Natural killer cell treated with Interleukin-12 subunit alpha and Interleukin-12 subunit beta and Interleukin-15 and Interleukin-18, amount 100 ng/mL, for 72 hours (primary cell): ENCODE measurements around the gene RPRD1A. TPM values are rescaled to one million over a fixed set of nuclear protein-coding genes. Genes with fewer than 3 reads are reported as not detected.

Experiments used
- ATAC-seq, 2 donors: fragments of 150-1000 bp; cut with Tn5 transposase in 1 of 2; sonication (Bioruptor Pico), chemical (Tn5 transposase) in 1 of 2; 2 replicates each; pipeline ENCODE4 v1.10.0; 2021
- DNase-seq: peaks from one replicate; pipeline ENCODE4 v3.0.0; 2022; ENCODE audit warnings: low spot score
- H3K27ac Mint-ChIP-seq, 2 donors: 1 replicate in 1 of 2; 2 replicates in 1 of 2; pipeline ENCODE4 v1.8.0; 2022; ENCODE audit warnings: mixed read lengths in 2 of 2, mild to moderate bottlenecking in 1 of 2, moderate library complexity in 1 of 2
- H3K27me3 Mint-ChIP-seq, 2 donors: 1 replicate in 1 of 2; 2 replicates in 1 of 2; pipeline ENCODE4 v1.8.0; 2022; ENCODE audit warnings: mixed read lengths in 2 of 2
- H3K36me3 Mint-ChIP-seq: one replicate; pipeline ENCODE4 v1.8.0; 2022; ENCODE audit warnings: mixed read lengths
- H3K4me1 Mint-ChIP-seq, 2 donors: 1 replicate in 1 of 2; 2 replicates in 1 of 2; pipeline ENCODE4 v1.8.0; 2022; ENCODE audit warnings: low read depth in 2 of 2, mixed read lengths in 2 of 2, mild to moderate bottlenecking in 1 of 2
- H3K4me3 Mint-ChIP-seq: one replicate; pipeline ENCODE4 v1.8.0; 2022; ENCODE audit warnings: mixed read lengths
- H3K9me3 Mint-ChIP-seq: 2 replicates; pipeline ENCODE4 v1.8.0; 2022; ENCODE audit warnings: mixed read lengths
- total RNA-seq, 2 donors: library from RNA; stranded (reverse); gene quantifications; one replicate each; pipeline ENCODE4 v1.2.3, GENCODE V29; 2022

Gene RPRD1A
- total RNA-seq, 2 donors from 2014 or later = 16.0 to 38.6 TPM

DNA sequence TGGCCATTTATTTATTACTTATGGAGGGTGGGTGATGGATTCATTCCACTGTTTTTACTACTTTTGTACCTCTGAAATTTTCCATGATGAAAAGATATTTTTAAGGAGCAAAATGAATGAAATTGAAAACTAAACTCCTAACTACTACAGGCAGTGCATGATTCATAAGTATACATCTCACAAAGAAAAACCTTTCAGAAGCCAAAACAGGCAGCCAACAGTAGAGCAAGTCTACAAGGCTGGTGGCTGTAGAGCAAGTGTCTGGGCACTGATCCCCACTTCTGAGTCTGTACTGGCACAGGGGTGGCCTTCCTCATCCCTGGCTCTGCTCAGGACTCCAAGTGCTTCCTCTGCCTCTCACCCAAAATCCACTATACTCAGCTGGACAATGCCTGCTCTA, 103.0 kb downstream of the RPRD1A start:
- H3K27ac Mint-ChIP-seq = no peak overlapping the region
- H3K4me1 Mint-ChIP-seq = no peaks in the 10 kb centered on the region
- no peaks in the 10 kb centered on the region for H3K36me3 Mint-ChIP-seq
- no peak overlapping the region for H3K4me3 Mint-ChIP-seq
- H3K9me3 Mint-ChIP-seq = no peaks in the 10 kb centered on the region
- H3K27me3 Mint-ChIP-seq = peaks cover 9 to 18% of the 10 kb centered on the region in 2 donors
- DNase-seq (no peak), ATAC-seq (peak in 1 of 2 donors; percentile 45)

DNA sequence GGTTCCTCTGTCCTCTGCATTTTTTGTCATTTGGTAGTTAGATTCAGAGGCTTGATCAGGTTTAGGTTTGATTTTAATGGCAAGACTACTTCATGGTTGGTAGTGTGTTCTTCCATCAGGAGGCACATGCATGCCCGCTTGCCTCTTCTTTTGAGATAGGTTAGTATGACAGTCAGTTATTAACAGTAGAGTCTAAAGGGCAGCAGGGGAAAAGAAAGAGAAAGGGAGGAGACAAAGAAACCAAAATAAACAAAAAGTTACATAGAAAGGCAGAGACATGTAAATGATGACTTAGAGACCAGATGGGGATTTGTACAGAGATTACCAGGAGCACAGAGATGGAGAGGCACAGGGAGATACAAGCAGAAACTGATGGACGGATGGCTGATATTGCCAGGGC, 105.0 kb downstream of the RPRD1A start:
- Mint-ChIP-seq H3K9me3 (no peaks in the 10 kb centered on the region), H3K27ac (no peak overlapping the region), H3K4me1 (no peaks in the 10 kb centered on the region), H3K27me3 (peaks cover 16 to 34% of the 10 kb centered on the region in 2 donors), H3K4me3 (no peak overlapping the region), H3K36me3 (no peaks in the 10 kb centered on the region)
- DNase-seq = no peak
- ATAC-seq = no peak

DNA sequence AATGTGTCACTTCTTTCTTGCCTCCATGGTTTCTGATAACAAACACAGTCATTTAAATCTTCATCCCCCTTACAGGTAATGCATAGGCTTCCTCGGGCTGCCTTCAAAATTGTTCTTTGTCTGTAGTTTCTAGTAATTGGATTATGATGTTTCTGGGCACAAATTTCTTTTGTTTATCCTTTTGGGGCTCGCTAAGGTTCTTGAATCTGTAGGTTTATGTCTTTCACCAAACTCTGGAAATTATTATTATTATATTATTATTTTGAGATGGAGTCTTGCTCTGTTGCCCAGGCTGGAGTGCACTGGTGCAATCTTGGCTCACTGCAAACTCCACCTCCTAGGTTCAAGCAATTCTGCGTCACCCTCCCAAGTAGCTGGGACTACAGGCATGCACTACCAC, 111.1 kb downstream of the RPRD1A start:
- Mint-ChIP-seq H3K9me3 (no peaks in the 10 kb centered on the region), H3K36me3 (no peaks in the 10 kb centered on the region), H3K27me3 (peaks cover 23 to 50% of the 10 kb centered on the region in 2 donors), H3K4me1 (no peaks in the 10 kb centered on the region), H3K4me3 (no peak overlapping the region), H3K27ac (no peak overlapping the region)
- ATAC-seq (no peak), DNase-seq (no peak)

DNA sequence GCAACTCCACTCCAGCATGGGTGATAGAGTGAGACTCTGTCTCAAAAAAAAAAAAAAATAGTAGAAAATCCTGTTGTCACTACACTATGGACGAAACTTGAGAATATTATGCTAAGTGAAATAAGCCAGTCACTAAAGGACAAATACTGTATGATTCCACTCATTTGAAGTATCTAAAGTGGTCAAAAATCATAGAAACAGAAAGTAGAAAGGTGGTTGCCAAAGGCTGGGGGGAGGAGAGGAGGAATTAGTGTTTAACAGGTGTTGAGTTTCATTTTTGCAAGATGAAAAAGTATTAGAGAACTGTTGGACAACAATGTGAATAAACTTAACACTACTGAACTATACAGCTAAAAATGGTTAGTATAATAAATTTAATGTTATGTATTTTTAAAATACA, 113.7 kb downstream of the RPRD1A start:
- H3K4me3 Mint-ChIP-seq = no peak overlapping the region
- ATAC-seq = no peak
- no peaks in the 10 kb centered on the region for H3K36me3 Mint-ChIP-seq
- peaks cover 29 to 43% of the 10 kb centered on the region in 2 donors for H3K27me3 Mint-ChIP-seq
- H3K27ac Mint-ChIP-seq = no peak overlapping the region
- H3K4me1 Mint-ChIP-seq = peaks cover 3% of the 10 kb centered on the region in 2 donors
- no peak for DNase-seq
- no peaks in the 10 kb centered on the region for H3K9me3 Mint-ChIP-seq

DNA sequence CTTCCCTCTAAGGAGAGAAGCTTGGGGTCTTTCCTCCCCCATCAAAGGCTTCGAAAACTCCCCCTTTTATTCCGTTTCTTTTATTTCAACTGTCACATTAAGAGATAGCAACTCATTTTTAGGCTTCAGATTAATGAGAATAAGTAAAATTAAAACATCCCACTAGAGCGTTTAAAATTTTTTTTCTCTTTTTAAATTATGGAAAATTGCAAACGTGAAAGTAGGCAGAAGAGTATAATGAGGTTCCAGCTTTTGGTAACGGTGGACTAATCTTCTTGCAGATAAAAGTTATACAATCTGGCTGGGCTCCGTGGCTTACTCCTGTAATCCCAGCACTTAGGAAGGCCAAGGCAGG, 116.8 kb downstream of the RPRD1A start:
- no peaks in the 10 kb centered on the region for H3K36me3 Mint-ChIP-seq
- H3K9me3 Mint-ChIP-seq = no peaks in the 10 kb centered on the region
- ATAC-seq (no peak), DNase-seq (no peak)
- peak overlapping the region; percentile 86 for H3K4me3 Mint-ChIP-seq
- H3K4me1 Mint-ChIP-seq = peaks cover 3% of the 10 kb centered on the region in 2 donors
- H3K27me3 Mint-ChIP-seq = peaks cover 17 to 24% of the 10 kb centered on the region in 2 donors
- H3K27ac Mint-ChIP-seq = no peak overlapping the region

DNA sequence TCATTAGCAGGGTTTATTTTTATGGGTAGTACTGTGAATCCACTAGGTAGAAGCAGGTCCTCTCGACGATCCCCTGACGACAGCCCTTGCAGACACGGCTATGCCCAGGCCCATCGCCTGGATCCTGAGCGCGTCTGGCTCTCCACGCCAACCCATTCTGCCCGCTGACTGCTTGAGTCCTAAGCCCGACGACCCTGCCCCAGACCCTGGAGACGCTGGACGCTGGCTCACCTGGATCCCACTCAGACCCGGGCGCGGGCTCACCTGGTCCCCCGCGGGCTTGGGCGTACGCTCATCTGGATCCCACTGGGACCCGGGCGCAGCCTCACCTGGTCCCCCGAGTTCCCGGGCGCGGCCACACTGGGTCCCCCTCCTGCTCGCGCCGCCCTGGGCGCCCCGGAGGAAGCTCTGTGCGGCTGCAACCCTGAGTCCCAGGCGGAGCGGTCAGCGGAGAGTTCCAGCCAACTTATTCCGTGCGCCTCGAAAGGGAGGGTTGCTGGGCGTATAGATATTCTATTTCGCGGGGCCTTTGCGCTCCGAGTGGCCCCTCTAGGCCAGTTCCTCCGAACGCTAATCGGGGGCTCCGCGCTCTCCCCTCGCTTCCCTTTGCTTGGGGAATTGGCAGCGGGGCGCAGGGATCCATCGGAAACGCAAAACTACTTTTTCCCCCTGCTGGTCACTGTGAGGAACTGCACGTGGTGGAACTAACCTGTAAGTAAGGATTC, 117.3 kb downstream of the RPRD1A start:
- Mint-ChIP-seq H3K27me3 (peaks cover 17 to 24% of the 10 kb centered on the region in 2 donors), H3K4me1 (peaks cover 3% of the 10 kb centered on the region in 2 donors), H3K36me3 (no peaks in the 10 kb centered on the region), H3K9me3 (no peaks in the 10 kb centered on the region), H3K4me3 (peak overlapping the region; percentile 86), H3K27ac (no peak overlapping the region)
- ATAC-seq = peak; percentile 59 to 78
- peak; percentile 74 for DNase-seq

DNA sequence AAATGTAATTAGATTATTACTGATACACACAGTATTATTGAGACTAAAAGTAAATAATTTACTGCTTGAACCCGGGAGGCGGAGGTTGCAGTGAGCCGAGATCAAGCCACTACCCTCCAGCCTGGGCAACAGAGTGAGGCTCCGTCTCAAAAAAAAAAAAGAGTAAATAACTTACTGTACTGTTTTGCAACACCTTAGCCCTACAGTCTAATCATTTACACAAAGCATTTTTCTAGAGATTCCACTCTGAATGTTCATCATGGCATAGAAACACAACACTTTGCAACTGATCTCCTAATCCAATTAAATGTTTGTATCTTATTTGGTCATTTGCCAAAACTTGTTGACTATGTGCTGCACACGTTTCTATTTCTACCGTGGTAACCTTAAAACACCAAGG, 118.3 kb downstream of the RPRD1A start:
- Mint-ChIP-seq H3K4me3 (no peak overlapping the region), H3K27ac (no peak overlapping the region), H3K9me3 (no peaks in the 10 kb centered on the region), H3K4me1 (peaks cover 3% of the 10 kb centered on the region in 2 donors), H3K27me3 (peaks cover 17 to 24% of the 10 kb centered on the region in 2 donors), H3K36me3 (no peaks in the 10 kb centered on the region)
- DNase-seq (no peak), ATAC-seq (no peak)

DNA sequence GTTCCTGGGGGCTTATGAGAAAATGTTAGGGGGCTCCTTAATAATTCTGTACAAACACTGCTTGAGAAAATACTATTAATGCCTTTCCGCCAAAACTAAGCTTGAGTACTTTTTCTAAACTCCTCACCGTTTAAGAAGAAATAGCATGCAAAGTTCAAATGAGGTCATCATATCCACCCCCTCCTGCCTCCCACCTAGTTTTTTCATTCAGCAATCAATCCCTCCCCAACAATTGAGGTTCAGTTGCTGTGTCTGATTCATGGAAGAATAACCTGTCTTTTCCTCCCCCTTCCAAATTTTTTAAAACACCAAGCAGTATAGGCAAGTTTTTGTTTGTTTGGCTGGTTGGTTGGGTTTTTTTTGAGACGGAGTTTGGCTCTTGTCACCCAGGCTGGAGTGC, 119.3 kb downstream of the RPRD1A start:
- Mint-ChIP-seq H3K27ac (no peak overlapping the region), H3K4me3 (no peak overlapping the region), H3K27me3 (peaks cover 15 to 20% of the 10 kb centered on the region in 2 donors), H3K9me3 (no peaks in the 10 kb centered on the region), H3K36me3 (no peaks in the 10 kb centered on the region), H3K4me1 (peaks cover 3% of the 10 kb centered on the region in 2 donors)
- no peak for ATAC-seq
- DNase-seq = no peak

DNA sequence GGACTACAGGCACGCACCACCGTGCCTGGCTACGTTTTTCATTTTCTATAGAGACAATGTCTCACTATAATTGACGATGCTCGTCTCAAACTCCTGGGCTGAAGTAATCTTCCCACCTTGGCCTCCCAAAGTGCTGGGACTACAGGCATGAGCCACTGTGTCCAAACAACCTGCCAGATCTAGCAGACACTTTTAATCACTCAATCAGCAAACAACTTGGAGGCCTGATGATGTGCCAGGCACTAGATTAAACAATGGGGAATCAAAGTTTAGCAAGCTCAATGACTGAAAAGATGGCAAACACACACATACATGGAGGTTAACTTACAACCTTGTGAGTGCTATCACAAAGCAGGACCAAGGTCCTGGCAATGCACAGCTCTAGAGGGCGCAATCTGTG, 124.7 kb downstream of the RPRD1A start:
- Mint-ChIP-seq H3K36me3 (no peaks in the 10 kb centered on the region), H3K4me1 (no peaks in the 10 kb centered on the region), H3K4me3 (no peak overlapping the region), H3K27me3 (peaks cover 6 to 21% of the 10 kb centered on the region in 2 donors), H3K27ac (no peak overlapping the region), H3K9me3 (no peaks in the 10 kb centered on the region)
- DNase-seq = no peak
- no peak for ATAC-seq

DNA sequence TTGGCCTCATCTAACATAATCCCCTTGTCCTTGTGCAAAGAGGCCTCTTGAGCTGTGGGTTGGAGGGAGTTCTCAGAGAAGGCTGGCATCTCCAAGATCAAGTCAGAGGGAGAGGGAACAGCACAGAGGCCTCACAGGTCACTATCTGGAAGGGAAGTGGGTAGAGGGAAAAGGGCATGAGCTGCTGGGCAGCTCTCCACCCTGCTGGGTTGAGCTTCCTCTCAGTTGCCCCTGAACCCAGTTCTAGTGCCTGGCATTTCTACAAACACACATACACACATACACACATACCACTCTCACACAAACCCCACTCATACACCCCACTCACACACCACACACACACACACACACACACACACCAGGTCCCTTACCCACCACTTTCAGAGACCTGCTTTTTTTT, 125.2 kb downstream of the RPRD1A start:
- no peak for DNase-seq

DNA sequence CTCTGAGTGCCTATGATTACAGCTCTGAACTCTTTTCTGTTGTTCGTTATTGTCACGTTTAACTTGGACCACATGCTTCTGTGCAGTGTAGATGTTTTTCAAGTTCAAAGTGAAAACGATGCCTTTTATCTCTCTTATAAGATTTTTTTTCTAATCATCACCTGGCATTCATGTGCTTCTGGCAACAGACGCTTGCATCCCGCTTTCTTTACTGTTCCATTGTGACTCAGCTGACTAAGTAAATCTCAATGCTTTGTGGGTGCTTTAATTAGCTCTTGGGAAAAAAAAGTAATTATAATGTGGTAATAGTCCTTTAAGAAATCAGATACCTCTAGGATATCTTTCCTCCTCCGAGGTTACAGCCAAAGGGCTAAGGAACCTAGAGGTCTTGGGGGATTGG, 126.1 kb downstream of the RPRD1A start:
- Mint-ChIP-seq H3K4me3 (no peak overlapping the region), H3K27me3 (peaks cover 6 to 20% of the 10 kb centered on the region in 2 donors), H3K4me1 (no peaks in the 10 kb centered on the region), H3K36me3 (no peaks in the 10 kb centered on the region), H3K9me3 (no peaks in the 10 kb centered on the region), H3K27ac (no peak overlapping the region)
- ATAC-seq (no peak), DNase-seq (no peak)

More for the DNA sequence above, 125.2 kb downstream of the RPRD1A start:
- Mint-ChIP-seq H3K36me3 (no peaks in the 10 kb centered on the region), H3K4me1 (no peaks in the 10 kb centered on the region), H3K9me3 (no peaks in the 10 kb centered on the region), H3K4me3 (no peak overlapping the region), H3K27ac (no peak overlapping the region), H3K27me3 (peaks cover 6 to 21% of the 10 kb centered on the region in 2 donors)
- ATAC-seq = peak in 1 of 2 donors; percentile 37

Other genes with a start within 250 kb of the RPRD1A start
- 10 to 100 TPM; 34.7 to 36.1 TPM for gene SLC39A6, start 61.8 kb upstream of the RPRD1A start, total RNA-seq
- gene ELP2, start 62.3 kb upstream of the RPRD1A start, total RNA-seq = 10 to 100 TPM; 72.3 to 92.9 TPM
- under 1 TPM in 1 of 2 donors, not detected in 1; 0.24 TPM for gene MOCOS, start 119.9 kb upstream of the RPRD1A start, total RNA-seq
- gene FHOD3, start 230.2 kb upstream of the RPRD1A start, total RNA-seq = not detected